ENCODE data around the gene MCOLN1.

MCOLN1 gene

GRCh38 chr19:7500811-7501450, 21.5 kb upstream of the MCOLN1 start:
- in situ Hi-C loops (cut with HindIII; ENCODE audit: low sequenced_read_pairs) = no loop called here

DNA sequence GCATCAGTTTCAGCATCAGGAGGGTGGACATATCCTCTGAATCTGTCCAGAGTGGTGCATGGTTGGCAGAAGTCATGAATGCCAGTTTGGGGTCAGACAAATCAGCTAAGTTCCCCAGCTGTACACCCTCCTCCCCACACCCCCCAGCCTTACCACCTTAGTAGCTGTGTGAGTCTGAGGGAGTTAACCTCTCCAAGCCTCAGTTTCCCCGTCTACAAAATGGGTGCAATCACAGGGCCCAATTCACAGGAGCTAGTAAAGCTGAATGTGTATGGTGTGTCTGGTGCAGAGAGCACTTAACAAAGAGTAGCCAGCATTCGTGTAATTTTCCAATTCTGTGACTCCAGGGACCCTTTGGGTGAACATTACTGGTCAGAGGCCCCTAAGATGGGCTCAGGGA, 19.9 kb upstream of the MCOLN1 start:
- in situ Hi-C loops (cut with HindIII; ENCODE audit: low sequenced_read_pairs) = no loop called here

GRCh38 chr19:7504684-7505083, 17.7 kb upstream of the MCOLN1 start:
- in situ Hi-C loops (cut with HindIII; ENCODE audit: low sequenced_read_pairs) = no loop called here

- in situ Hi-C loops (cut with HindIII; ENCODE audit: low sequenced_read_pairs) = no loop called here
Observed at GRCh38 chr19:7505288-7505681, 17.1 kb upstream of the MCOLN1 start.

GRCh38 chr19:7505682-7506384, 16.6 kb upstream of the MCOLN1 start:
- in situ Hi-C loops (cut with HindIII; ENCODE audit: low sequenced_read_pairs) = no loop called here

DNA sequence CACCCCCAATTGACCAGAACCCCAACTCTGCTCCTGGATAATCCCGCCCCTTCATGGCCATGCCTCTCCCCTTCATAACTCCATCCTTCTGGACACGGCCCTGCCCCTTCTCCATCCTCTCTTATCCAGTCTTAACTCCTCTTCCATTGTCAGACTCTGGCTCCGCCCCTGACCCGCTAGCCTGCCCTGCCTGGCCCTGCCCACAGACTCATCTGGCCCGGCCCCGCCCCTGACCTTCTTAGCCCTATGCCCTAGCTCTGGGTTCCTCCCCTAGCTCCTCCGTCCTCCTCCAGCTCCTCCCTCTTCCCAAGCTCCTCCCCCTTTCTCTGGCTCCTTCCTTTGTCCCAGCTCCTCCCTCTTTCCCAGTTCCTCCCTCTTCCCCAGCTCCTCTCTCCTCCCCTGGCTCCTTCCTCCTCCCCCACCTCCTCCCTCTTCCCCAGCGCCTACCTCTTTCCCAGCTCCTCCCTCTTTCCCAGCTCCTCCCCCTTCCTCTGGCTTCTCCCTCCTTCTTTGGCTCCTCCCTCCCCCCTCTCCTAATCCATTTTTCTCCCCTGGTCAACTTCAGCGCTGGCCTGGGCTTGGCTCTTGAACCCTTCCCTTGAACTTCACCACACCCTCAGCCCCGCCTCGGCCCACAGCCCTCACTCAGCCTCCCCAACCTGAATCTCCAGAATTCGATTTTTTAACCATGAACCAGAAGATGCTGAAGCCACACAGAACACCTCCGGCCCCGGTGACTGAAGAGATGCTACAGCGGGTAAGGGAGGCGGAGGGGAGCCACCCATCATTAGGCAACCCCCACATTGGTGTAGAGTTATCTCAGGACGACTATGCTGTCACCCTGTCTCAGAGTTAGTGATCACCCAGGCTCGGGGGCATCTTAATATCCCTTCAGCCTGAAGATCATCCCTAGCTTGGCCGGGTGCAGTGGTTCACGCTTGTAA, 15.8 kb upstream of the MCOLN1 start:
- in situ Hi-C loops (cut with HindIII; ENCODE audit: low sequenced_read_pairs) = no loop called here

GRCh38 chr19:7507884-7508283, 14.5 kb upstream of the MCOLN1 start:
- in situ Hi-C loops (cut with HindIII; ENCODE audit: low sequenced_read_pairs) = no loop called here

- in situ Hi-C loops (cut with HindIII; ENCODE audit: low sequenced_read_pairs) = no loop called here
Observed at GRCh38 chr19:7509625-7510024, 12.8 kb upstream of the MCOLN1 start.

DNA sequence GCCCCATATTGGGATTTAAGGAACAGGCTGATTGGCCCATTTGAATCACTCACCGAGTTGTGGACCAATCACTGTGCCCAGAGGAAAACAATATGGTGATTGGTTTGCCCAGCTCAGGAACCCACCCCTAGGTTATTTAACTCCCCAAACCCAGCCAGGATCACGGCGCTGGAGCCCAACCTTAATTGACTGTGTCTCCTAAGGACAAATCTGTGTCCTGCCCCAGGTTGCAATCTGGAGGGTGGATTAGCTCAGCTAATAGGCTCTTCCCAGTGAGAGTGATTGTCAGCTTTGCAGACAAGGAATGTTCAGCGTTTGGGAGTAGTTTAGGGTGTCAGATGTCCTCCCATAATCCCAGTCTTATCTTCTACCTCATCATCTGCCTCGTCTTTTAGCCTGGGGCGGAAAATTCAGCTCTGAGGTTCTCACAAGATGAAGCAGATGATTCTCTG, 10.0 kb upstream of the MCOLN1 start:
- in situ Hi-C loops (cut with HindIII; ENCODE audit: low sequenced_read_pairs) = no loop called here

- in situ Hi-C loops (cut with HindIII; ENCODE audit: low sequenced_read_pairs) = no loop called here
Observed at GRCh38 chr19:7513809-7514642, 8.4 kb upstream of the MCOLN1 start.

- in situ Hi-C loops (cut with HindIII; ENCODE audit: low sequenced_read_pairs) = no loop called here
Observed at GRCh38 chr19:7515110-7515644, 7.2 kb upstream of the MCOLN1 start.

DNA sequence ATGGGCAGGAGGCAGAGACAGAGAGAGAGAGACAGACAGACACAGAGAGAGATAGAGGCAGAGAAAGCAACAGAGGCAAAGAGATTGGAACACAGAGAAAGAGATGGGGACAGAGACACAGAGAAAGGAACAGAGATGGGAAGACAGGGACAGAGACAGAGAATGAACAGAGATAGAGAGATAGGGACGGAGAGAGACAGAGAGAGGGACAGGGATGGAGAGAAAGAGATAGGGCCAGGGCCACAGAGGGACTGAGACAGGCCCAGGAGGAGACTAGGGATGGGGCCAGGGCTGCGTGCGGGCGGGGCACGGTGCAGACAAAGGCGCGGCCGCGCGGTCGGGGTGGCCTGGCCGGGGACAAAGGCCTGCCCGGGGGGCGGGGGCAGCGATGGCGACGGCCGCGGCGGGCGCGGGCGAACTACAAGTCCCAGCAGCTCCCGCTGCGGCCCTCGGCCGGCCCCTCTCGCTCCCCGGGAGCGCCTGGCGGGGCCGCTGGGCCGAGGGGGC, 6.7 kb upstream of the MCOLN1 start, which contains the start of gene ZNF358:
Gene ZNF358, plus strand, starts transcription at position 459 of the 507 bp plus-strand sequence. CDS start 3,140 bp downstream, outside the sequence.
- in situ Hi-C loops (cut with HindIII; ENCODE audit: low sequenced_read_pairs) = no loop called here

- in situ Hi-C loops (cut with HindIII; ENCODE audit: low sequenced_read_pairs) = no loop called here
Observed at GRCh38 chr19:7516333-7516732, 6.1 kb upstream of the MCOLN1 start.

DNA sequence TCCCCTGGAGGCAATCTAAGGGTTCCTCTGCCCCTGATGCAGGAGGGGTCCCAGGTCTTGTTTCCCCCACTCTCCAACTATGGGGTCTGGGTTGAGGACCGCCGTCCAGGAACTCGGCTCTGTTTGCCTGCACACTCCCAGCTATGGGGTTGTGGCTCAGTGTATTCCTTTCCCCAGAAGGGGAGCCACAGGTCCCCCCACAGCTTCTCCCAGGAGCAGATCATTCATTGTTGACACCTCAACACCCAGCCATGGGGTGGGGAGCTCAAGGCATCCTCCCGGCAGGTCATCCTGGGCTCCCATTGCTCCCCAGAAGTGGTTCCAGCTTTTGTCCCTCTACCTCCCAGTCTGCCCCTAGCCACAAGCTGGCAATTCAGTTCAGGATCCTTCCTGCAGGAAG, 5.5 kb upstream of the MCOLN1 start:
- in situ Hi-C loops (cut with HindIII; ENCODE audit: low sequenced_read_pairs) = no loop called here

DNA sequence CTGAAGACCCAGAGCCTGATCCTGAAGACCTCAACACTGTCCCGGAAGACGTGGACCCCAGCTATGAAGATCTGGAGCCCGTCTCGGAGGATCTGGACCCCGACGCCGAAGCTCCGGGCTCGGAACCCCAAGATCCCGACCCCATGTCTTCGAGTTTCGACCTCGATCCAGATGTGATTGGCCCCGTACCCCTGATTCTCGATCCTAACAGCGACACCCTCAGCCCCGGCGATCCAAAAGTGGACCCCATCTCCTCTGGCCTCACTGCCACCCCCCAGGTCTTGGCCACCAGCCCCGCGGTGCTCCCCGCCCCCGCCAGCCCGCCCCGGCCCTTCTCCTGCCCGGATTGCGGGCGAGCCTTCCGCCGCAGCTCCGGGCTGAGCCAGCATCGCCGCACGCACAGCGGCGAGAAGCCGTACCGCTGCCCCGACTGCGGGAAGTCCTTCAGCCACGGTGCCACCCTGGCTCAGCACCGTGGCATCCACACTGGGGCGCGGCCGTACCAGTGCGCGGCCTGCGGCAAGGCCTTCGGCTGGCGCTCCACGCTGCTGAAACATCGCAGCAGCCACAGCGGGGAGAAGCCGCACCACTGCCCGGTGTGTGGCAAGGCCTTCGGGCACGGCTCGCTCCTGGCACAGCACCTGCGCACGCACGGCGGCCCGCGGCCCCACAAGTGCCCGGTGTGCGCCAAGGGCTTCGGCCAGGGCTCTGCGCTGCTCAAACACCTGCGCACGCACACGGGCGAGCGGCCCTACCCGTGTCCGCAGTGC, 2.9 kb upstream of the MCOLN1 start:
- in situ Hi-C loops (cut with HindIII; ENCODE audit: low sequenced_read_pairs) = no loop called here

DNA sequence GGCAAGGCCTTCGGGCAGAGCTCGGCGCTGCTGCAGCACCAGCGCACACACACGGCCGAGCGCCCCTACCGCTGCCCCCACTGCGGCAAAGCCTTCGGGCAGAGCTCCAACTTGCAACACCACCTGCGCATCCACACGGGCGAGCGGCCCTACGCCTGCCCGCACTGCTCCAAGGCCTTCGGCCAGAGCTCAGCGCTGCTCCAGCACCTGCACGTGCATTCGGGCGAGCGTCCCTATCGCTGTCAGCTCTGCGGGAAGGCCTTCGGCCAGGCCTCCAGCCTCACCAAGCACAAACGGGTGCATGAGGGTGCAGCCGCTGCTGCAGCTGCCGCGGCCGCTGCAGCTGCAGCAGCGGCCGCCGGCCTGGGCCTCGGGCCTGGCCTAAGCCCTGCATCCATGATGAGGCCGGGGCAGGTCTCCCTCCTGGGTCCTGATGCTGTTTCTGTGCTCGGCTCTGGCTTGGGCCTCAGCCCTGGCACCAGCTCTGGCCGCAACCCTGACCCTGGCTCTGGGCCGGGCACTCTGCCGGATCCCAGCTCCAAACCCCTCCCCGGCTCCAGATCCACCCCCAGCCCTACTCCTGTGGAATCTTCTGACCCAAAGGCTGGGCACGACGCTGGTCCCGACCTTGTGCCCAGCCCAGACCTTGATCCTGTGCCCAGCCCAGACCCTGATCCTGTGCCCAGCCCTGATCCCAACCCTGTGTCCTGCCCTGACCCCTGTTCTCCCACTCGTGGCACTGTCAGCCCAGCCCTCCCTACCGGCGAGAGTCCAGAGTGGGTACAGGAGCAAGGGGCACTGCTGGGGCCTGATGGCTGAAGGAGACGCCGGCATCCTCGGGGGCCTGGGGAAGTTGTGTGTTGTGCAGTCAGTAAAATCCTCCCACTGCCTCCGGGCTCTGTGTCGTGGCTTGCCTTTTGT, 2.0 kb upstream of the MCOLN1 start:
- in situ Hi-C loops (cut with HindIII; ENCODE audit: low sequenced_read_pairs) = no loop called here

GRCh38 chr19:7521551-7522071, 813 bp upstream of the MCOLN1 start:
- in situ Hi-C loops (cut with HindIII; ENCODE audit: low sequenced_read_pairs) = no loop called here
